Muscle layer of colon (tissue), 2 donors: ENCODE results near the gene KIF6.

ENCODE experiments used
- H3K27ac ChIP-seq: one replicate; pipeline ENCODE4 v1.7.0; 2013; ENCODE audit warnings: low read depth, mild to moderate bottlenecking, low read length, moderate library complexity
- H3K27me3 ChIP-seq, 2 donors: one replicate each; pipeline ENCODE4 v1.7.0; 2013; ENCODE audit warnings: low read length in 2 of 2, mild to moderate bottlenecking in 2 of 2; ENCODE audit not compliant: insufficient read depth in 2 of 2, control insufficient read depth in 1 of 2
- H3K36me3 ChIP-seq: one replicate; pipeline ENCODE4 v1.7.0; 2013; ENCODE audit warnings: mild to moderate bottlenecking, low read length; ENCODE audit not compliant: insufficient read depth
- H3K4me1 ChIP-seq: one replicate; pipeline ENCODE4 v1.7.0; 2013; ENCODE audit warnings: mild to moderate bottlenecking, low read length; ENCODE audit not compliant: insufficient read depth
- H3K4me3 ChIP-seq, 2 donors: one replicate each; pipeline ENCODE4 v1.7.0; 2013; ENCODE audit warnings: low read length in 2 of 2, low read depth in 1 of 2, mild to moderate bottlenecking in 1 of 2, moderate library complexity in 1 of 2
- H3K9ac ChIP-seq: one replicate; pipeline ENCODE4 v1.7.0; 2013; ENCODE audit warnings: low read length
- H3K9me3 ChIP-seq: one replicate; pipeline ENCODE4 v1.7.0; 2013; ENCODE audit warnings: mild to moderate bottlenecking, low read length
- donor health status: abdominal sarcoma.
- donor health status: Adenocarcinoma of cecum.

KIF6 gene

GRCh38 chr6:39561536-39562266 is 163.5 kb downstream of the KIF6 start:
- Histone ChIP-seq H3K27me3 (no peaks in the 10 kb centered on the region), H3K36me3 (no peaks in the 10 kb centered on the region), H3K4me1 (no peaks in the 10 kb centered on the region), H3K4me3 (no peak overlapping the region), H3K27ac (no peak overlapping the region), H3K9ac (no peak overlapping the region), H3K9me3 (no peaks in the 10 kb centered on the region)

- H3K27ac ChIP-seq, result no peak overlapping the region
- no peaks in the 10 kb centered on the region for H3K36me3 ChIP-seq
- H3K4me1 ChIP-seq, result no peaks in the 10 kb centered on the region
- H3K4me3 ChIP-seq, result no peak overlapping the region
- H3K9me3 ChIP-seq, result no peaks in the 10 kb centered on the region
- H3K9ac ChIP-seq, result no peak overlapping the region
- H3K27me3 ChIP-seq, result no peaks in the 10 kb centered on the region
Measured at GRCh38 chr6:39560915-39561314, 164.3 kb downstream of the KIF6 start.

- Histone ChIP-seq H3K9ac (no peak overlapping the region), H3K4me1 (no peaks in the 10 kb centered on the region), H3K27me3 (no peaks in the 10 kb centered on the region), H3K27ac (no peak overlapping the region), H3K4me3 (no peak overlapping the region), H3K9me3 (no peaks in the 10 kb centered on the region), H3K36me3 (no peaks in the 10 kb centered on the region)
Measured at GRCh38 chr6:39558591-39559190, 166.5 kb downstream of the KIF6 start.

- H3K4me3 ChIP-seq, result no peak overlapping the region
- no peaks in the 10 kb centered on the region for H3K36me3 ChIP-seq
- no peak overlapping the region for H3K27ac ChIP-seq
- no peaks in the 10 kb centered on the region for H3K27me3 ChIP-seq
- no peak overlapping the region for H3K9ac ChIP-seq
- no peaks in the 10 kb centered on the region for H3K4me1 ChIP-seq
- H3K9me3 ChIP-seq, result no peaks in the 10 kb centered on the region
Measured at GRCh38 chr6:39558079-39558478, 167.1 kb downstream of the KIF6 start.

- Histone ChIP-seq H3K36me3 (no peaks in the 10 kb centered on the region), H3K27ac (no peak overlapping the region), H3K9ac (no peak overlapping the region), H3K9me3 (no peaks in the 10 kb centered on the region), H3K4me3 (no peak overlapping the region), H3K4me1 (no peaks in the 10 kb centered on the region), H3K27me3 (no peaks in the 10 kb centered on the region)
Measured at GRCh38 chr6:39555136-39555535, 170.1 kb downstream of the KIF6 start.

- no peaks in the 10 kb centered on the region for H3K4me1 ChIP-seq
- H3K27ac ChIP-seq, result no peak overlapping the region
- H3K9ac ChIP-seq, result no peak overlapping the region
- H3K36me3 ChIP-seq, result no peaks in the 10 kb centered on the region
- H3K27me3 ChIP-seq, result no peaks in the 10 kb centered on the region
- no peak overlapping the region for H3K4me3 ChIP-seq
- no peaks in the 10 kb centered on the region for H3K9me3 ChIP-seq
Measured at GRCh38 chr6:39553860-39554802, 171.1 kb downstream of the KIF6 start.

- H3K27ac ChIP-seq, result no peak overlapping the region
- no peak overlapping the region for H3K4me3 ChIP-seq
- H3K9ac ChIP-seq, result no peak overlapping the region
- no peaks in the 10 kb centered on the region for H3K36me3 ChIP-seq
- H3K9me3 ChIP-seq, result no peaks in the 10 kb centered on the region
- no peaks in the 10 kb centered on the region for H3K27me3 ChIP-seq
- H3K4me1 ChIP-seq, result no peaks in the 10 kb centered on the region
Measured at GRCh38 chr6:39553029-39553428, 172.2 kb downstream of the KIF6 start.

- no peaks in the 10 kb centered on the region for H3K27me3 ChIP-seq
- H3K4me3 ChIP-seq, result no peak overlapping the region
- H3K4me1 ChIP-seq, result no peaks in the 10 kb centered on the region
- no peaks in the 10 kb centered on the region for H3K36me3 ChIP-seq
- no peaks in the 10 kb centered on the region for H3K9me3 ChIP-seq
- H3K27ac ChIP-seq, result no peak overlapping the region
- no peak overlapping the region for H3K9ac ChIP-seq
Measured at GRCh38 chr6:39550191-39550590, 175.0 kb downstream of the KIF6 start.

- H3K36me3 ChIP-seq, result no peaks in the 10 kb centered on the region
- H3K4me3 ChIP-seq, result no peak overlapping the region
- H3K9ac ChIP-seq, result no peak overlapping the region
- no peaks in the 10 kb centered on the region for H3K27me3 ChIP-seq
- no peak overlapping the region for H3K27ac ChIP-seq
- H3K9me3 ChIP-seq, result no peaks in the 10 kb centered on the region
- H3K4me1 ChIP-seq, result peaks cover 15% of the 10 kb centered on the region
Measured at GRCh38 chr6:39546731-39547130, 178.5 kb downstream of the KIF6 start.

GRCh38 chr6:39543950-39544349 is 181.3 kb downstream of the KIF6 start:
- no peaks in the 10 kb centered on the region for H3K9me3 ChIP-seq
- no peaks in the 10 kb centered on the region for H3K36me3 ChIP-seq
- no peaks in the 10 kb centered on the region for H3K27me3 ChIP-seq
- peaks cover 15% of the 10 kb centered on the region for H3K4me1 ChIP-seq
- no peak overlapping the region for H3K4me3 ChIP-seq
- H3K27ac ChIP-seq, result no peak overlapping the region
- H3K9ac ChIP-seq, result no peak overlapping the region

- Histone ChIP-seq H3K4me1 (peaks cover 15% of the 10 kb centered on the region), H3K9ac (no peak overlapping the region), H3K4me3 (no peak overlapping the region), H3K27me3 (no peaks in the 10 kb centered on the region), H3K36me3 (no peaks in the 10 kb centered on the region), H3K27ac (no peak overlapping the region), H3K9me3 (no peaks in the 10 kb centered on the region)
Measured at GRCh38 chr6:39543095-39543494, 182.1 kb downstream of the KIF6 start.
